Esophagus mucosa (tissue), 1 donor: ENCODE measurements around the gene SSMEM1. TPM values are rescaled to one million over a fixed set of nuclear protein-coding genes. Genes with fewer than 3 reads are reported as not detected.
"Not testable (repeated sequence)": the region's sequence is repeated elsewhere in the genome, so short reads cannot be mapped to it uniquely, and the experiment has no call there.

Experiments
- ATAC-seq: fragments of 200-7000 bp; cut with Tn5 transposase; one replicate; pipeline ENCODE4 v1.9.1; 2020
- total RNA-seq: library from RNA; stranded (reverse); gene quantifications from one replicate; pipeline ENCODE4 v1.2.4, GENCODE V29; 2023
- donor health status: DM: yes; HTN: yes; CAD: no.

SSMEM1 gene, protein sequence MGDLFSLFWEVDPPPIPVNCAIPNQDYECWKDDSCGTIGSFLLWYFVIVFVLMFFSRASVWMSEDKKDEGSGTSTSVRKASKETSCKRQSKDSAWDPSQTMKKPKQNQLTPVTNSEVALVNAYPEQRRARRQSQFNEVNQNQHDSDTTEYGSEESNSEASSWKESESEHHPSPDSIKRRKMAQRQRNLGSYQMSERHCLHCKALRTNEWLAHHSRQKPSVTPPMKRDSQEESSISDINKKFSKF
- total RNA-seq = not detected

DNA sequence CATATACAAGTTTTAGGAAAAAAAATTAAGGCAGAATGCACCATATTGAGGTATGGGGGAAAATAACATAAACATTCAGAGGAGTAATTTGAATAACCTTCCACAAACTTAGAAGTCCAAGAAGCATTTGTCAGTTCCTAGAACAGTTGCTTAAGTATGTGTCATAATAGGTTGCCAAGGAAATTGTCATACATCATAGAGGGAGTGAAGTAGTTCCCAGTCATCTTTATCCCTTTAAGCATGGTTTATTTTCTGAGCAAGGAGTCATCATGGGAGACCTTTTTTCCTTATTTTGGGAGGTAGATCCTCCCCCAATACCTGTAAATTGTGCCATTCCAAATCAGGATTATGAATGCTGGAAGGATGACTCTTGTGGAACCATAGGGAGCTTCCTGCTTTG is at the start of gene SSMEM1:
SSMEM1 (plus strand) TSS at position 219 of the 400 bp plus-strand sequence; CDS start at position 270, 51 bp downstream.
- ATAC-seq = peak; percentile 48

DNA sequence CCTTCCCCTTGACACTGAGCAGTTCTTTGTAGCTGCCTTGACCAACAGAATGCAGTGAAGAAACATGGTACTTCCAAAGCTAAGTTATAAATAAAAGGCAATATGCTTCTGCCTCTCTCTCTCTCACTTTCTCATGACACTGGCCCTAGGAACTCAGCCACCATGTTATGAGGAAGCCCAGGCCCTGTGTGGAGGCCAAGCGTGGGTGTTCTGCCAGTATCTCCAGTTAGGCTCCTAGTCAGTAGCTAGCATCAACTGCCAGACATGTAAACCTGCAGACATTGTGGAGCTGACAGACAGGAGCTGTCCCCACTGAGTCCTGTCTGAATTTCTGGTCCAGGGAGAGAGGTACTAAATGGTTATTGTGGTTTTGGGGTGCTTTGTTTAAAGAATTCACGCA is 47.6 kb upstream of the SSMEM1 start:
- no peak for ATAC-seq

- no peak for ATAC-seq
Measured at GRCh38 chr7:130160455-130160854, 47.2 kb upstream of the SSMEM1 start.

- ATAC-seq = no peak
Measured at GRCh38 chr7:130162196-130162595, 45.5 kb upstream of the SSMEM1 start.

GRCh38 chr7:130174237-130174959 is 33.3 kb upstream of the SSMEM1 start:
- ATAC-seq = no peak

DNA sequence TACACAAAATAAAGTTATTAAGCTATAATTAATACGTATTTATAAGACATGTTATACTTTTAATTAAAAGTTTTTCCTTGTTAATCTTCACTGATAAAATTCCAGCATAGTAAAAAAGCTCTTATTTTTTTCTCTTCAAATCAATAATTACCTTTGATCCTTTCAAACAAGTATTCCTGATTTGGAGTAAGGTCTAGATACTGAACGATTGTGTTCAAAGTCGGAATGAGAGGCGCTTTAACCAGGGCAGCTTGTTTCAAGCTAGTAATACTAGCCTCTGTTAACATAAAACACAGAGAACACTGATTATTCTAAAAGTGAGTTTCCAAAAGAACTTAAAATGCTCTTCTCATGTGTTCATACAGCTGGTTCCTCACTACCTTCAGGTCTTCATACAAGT is 29.4 kb upstream of the SSMEM1 start:
- ATAC-seq = no peak

GRCh38 chr7:130179631-130180030 is 28.0 kb upstream of the SSMEM1 start:
- no peak for ATAC-seq

GRCh38 chr7:130180571-130181262 is 26.9 kb upstream of the SSMEM1 start:
- peak; percentile 22 for ATAC-seq

- no peak for ATAC-seq
Measured at GRCh38 chr7:130181263-130181605, 26.4 kb upstream of the SSMEM1 start.

- no peak for ATAC-seq
Measured at GRCh38 chr7:130182990-130183389, 24.7 kb upstream of the SSMEM1 start.

DNA sequence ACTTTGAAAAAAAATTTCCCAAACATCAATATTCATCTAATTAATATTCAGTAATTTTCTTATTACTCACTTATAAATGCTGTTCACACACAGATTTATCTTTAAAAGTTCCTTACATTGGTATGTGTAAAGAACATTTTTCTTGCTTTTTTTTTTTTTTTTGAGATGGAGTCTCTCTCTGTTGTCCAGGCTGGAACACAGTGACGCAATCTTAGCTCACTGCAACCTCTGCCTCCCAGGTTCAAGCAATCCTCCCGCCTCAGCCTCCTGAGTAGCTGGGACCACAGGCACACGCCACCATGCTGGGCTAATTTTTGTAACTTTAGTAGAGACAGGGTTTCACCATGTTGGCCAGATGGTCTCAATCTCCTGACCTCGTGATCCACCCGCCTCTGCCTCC is 23.3 kb upstream of the SSMEM1 start:
- not testable (repeated sequence) for ATAC-seq

DNA sequence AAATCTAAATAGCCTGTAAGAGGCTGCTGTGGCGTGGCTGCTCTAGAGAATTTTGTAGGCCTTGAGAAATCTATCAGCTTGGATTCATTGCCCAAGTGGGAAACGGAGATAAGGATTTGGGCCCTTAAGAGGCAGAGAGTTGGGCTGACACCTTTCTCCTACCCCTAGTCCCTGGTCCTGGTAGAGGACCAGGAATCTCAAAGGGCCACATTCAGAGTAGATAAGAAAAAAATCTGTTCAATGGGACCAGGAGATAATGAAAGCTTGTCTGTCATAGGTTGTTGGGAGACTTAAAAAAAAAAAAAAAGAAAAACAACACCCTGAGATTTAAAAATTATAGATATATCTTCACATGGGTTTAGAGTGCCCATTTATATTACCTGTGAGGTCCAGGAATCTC is 20.3 kb upstream of the SSMEM1 start:
- ATAC-seq = no peak

DNA sequence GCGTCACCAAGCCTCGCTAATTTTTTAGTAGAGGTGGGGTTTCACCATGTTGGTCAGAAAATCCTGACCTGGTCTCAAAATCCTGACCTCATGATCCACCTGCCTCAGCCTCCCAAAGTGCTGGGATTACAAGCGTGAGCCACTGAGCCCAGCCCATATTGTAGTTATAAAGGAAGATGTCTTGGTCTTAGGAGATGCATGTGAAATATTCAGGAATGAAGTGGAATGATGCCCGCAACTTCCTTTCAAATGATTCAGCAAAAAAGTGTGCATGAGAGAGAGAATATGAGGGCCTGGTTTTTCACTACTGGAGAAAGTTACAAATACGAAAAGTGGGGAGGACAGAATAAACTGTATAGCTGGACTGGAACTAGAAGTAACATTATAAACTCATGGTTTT is 18.3 kb upstream of the SSMEM1 start:
- ATAC-seq = no peak

DNA sequence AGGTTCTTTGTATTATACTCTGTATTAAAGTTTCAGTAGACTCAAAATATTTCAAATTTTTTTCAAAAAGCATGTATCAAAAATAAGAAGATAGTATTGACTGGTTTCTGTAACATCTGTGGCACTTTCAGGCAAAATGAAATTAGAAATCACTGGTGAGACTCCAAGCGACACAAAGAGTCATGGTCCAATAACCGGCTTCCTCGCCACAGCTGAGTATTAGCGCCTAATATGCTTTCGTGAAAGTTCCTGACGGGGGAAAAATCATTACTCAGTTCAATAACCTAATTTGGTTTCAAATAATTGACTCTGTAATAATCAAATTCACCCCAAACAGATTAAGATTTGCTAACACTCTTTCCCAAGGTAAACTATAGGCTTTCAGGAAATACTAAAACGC is 15.9 kb upstream of the SSMEM1 start:
- no peak for ATAC-seq

DNA sequence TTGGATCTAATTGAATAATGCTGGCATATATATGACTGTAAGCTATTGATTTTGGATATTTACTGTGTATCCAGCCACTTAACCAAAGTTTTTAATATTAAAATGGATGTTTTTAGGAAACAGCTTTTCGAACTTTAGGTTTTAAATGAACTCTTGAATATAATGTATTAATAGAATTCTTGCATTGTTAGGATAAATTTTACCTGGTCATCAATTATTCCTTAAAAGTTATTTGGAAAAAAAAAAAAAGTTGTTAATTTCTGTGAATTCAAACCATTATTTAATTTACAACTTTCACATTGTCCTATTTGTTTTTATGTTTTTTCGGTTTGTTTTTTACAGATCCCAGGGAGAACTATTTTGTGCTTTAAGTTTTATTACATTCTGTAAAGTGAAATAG is 12.3 kb upstream of the SSMEM1 start:
- ATAC-seq = no peak

DNA sequence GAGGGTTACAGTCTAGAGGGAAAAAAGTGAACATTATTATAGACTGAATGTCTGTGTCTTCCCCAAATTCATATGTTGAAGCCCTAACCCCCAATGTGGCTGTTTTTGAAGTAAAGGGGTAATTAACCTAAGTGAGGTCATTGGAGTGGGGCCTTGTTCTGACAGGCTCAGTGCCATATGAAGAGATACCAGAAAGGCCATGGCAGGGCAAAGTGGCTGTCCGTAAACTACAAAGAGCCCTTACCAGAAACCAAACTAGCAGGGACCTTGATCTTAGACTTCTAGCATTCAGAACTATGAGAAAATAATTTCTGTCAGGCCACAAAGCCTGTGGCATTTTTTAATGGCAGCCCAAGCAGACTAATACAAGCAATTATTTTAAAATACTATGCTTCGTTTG is 11.2 kb upstream of the SSMEM1 start:
- no peak for ATAC-seq

- ATAC-seq = no peak
Measured at GRCh38 chr7:130197094-130197493, 10.6 kb upstream of the SSMEM1 start.

GRCh38 chr7:130201796-130202195 is 5.9 kb upstream of the SSMEM1 start:
- no peak for ATAC-seq

- peak; percentile 96 for ATAC-seq
Measured at GRCh38 chr7:130205084-130205947, 2.3 kb upstream of the SSMEM1 start, which contains the start of gene TMEM209. TSS of gene TMEM209 (minus strand) at chr7:130205406. CDS start at chr7:130205375, 31 bp downstream.

GRCh38 chr7:130207033-130207432 is 627 bp upstream of the SSMEM1 start:
- no peak for ATAC-seq

GRCh38 chr7:130208516-130208915 is 856 bp downstream of the SSMEM1 start:
- no peak for ATAC-seq

DNA sequence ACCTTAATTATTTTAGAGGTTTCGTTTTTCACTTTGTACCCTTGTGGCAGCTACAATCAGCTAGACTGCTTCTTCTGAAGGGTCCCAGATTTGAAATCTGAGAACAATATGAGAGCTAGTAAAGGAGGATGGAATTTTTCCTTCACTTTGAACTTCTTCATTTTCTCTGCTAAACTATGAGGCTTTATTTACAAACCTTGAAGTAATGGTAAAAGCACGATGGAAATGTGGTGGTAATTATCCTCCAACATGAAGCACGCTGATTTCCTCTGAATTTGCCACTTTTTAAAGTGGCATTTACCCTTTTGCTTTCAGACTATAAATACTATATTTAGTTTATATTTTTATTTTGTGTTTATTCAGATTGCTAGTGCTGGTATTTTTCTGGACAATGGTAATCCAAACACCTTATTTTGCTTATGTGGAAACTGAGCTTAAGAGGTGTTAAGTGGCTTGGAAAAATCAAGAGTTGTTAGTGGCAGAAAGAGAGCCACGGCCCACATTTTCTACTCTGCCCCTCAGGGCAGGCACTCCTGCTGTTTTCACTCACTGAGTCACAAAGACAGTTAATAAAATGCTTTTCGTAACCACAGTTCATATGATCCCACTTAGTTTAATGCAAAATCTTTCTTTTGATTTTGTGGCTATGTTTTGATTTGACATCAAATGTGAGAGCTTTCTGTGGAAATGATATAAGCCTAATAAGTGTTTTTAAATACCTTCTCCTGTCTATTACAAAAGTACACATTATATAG is 2.7 kb downstream of the SSMEM1 start:
- ATAC-seq = no peak
